Measurements from ENCODE around the gene UNC50.
"Not testable (repeated sequence)": the region's sequence is repeated elsewhere in the genome, so short reads cannot be mapped to it uniquely, and the experiment has no call there.

The UNC50 gene

DNA sequence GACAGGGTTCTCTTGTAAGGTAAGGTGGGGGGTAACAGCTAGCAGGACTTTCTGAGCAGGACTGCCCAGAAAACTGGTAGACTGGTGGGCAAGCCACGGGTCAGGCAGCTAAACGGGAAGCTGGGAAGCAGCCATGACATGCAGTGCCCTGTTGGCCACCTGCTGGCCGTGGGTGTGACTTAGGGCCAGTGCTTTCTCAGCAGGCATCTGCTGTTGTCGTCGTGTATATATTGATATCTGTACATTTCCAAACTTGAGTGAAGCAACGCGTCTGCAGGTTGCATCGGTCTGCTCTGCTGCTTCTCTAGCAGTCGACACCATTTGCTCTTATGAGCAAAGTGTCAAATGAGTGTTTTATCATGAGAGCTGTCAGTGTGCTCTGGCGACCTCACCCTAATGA, 31.1 kb upstream of the UNC50 start:
- no peak for DNase-seq

DNA sequence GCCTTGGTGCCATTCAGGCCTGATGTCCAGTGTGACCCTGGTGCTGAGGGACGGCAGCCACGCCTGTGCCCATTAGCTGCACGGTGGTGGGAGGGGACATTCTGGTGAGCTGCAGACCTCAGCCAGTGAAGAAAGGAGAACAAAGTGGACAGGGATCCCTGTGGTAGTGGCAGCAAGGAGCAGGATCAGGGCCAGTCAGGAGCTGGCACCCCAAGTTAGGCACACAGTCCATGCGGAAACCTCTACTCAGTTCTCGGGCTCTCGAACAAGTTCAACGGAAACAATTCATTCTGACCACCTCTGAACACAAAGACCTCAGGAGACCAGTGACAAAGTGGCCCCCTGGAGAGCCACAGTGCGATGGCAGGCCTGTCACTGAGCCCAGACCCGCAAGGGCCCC, 30.2 kb upstream of the UNC50 start:
- no peak for DNase-seq

DNA sequence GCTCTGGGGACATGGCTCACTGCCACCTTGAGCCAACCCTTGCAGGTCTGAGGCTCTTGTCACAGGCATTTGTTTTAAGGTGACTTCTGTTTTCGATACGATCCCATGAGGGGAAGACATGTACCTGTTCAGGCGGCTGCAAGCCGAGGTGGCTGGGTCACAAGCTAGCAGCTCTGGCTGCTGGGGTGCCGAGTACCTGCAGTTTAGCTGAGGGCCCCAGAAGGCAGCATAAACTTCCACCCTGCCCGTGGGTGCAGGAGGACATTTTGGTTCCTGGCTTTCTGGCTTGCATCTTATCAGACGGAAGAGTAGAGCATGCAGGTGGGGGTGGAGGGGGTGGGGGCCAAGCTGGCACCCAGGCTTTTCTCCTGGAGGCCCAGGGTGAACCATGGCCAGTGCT, 28.5 kb upstream of the UNC50 start:
- DNase-seq: no peak

DNA sequence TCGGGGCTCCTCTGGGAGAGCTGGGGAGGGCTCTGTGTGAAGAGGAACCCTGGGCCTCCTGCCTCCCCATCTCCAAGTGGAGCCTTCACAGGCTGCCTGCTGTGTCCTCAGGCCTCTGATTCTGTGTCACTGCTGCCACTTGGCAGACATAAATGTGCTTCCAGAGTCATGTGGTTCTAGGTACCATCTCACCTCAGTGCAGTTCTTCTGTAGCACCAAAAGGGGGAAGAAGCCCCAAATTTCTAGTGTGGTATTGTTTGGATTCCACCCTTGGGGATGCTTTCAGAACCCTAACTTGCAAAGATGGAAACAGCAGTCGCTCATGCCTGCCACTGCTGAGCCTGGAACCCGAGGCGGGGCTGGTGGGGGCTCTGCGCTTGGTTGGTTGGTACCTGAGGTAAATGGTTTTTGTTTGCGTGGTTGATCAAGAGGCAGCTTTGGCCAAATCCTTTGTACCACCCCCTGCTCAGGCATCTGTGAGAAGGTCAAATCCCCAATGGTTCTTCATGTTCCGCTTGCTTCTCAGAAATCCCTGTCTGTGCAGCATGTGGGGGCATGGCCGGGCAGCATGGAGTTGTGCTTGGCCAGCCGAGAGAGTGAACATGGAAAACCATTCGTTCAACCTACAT, 27.6 kb upstream of the UNC50 start:
- no peak for DNase-seq

- DNase-seq: no peak
Observed at GRCh38 chr2:98582523-98582922, 25.9 kb upstream of the UNC50 start.

GRCh38 chr2:98583276-98583675, 25.1 kb upstream of the UNC50 start:
- DNase-seq: no peak

- DNase-seq: no peak
Observed at GRCh38 chr2:98583816-98584618, 24.4 kb upstream of the UNC50 start.

DNA sequence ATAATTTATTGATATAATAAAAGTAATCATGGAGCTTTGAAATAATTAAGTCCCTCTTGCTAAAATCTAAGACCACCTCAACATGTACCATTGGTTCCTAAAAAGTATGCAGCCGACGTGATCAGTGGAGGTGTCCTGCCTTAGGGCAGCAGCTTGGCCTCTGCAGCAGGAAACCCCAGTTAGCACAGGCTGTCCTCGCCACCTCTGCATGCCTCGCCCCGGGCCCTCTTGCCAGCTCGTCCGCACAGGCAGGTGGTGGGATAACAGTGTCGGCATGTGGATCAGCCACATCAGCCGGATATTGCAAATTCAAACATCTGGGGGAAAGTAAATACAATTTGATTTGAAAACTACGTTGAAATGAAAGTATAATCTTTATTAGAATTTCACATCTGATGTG, 23.0 kb upstream of the UNC50 start:
- no peak for DNase-seq

DNA sequence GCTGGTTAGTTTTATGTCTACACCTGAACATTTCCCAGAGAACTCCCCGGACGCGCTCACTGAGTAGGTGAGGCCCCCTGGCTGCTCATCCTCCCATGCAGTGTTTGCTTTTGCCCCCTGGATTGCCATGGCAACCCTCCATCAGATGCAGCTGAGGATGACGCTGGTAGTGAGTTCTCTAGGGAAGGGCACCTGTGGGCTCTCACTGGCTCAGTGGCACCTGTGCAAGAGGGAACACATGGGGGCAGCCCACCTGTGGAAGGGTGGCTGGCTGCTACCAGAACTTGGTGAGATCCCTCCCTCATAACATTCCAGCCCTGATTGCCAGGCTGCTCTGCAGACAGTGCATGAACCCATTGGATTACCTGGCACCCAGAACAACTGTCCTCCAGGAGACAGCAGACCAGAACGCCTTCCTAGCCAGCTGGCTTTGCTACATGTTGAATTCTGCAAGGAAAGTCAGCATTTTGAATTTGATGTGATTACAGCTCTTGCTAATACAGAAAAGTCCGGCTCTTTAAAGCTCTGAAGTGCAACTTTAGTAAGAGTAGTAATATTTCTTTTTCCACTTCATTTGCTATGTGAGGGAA, 21.7 kb upstream of the UNC50 start:
- no peak for DNase-seq

- no peak for DNase-seq
Observed at GRCh38 chr2:98588880-98589431, 19.4 kb upstream of the UNC50 start.

GRCh38 chr2:98589489-98589888, 18.9 kb upstream of the UNC50 start:
- DNase-seq: no peak

GRCh38 chr2:98592565-98592964, 15.8 kb upstream of the UNC50 start:
- DNase-seq: no peak

GRCh38 chr2:98594665-98595064, 13.7 kb upstream of the UNC50 start:
- not testable (repeated sequence) for DNase-seq

- no peak for DNase-seq
Observed at GRCh38 chr2:98598781-98599428, 9.5 kb upstream of the UNC50 start.

GRCh38 chr2:98601532-98602132, 6.8 kb upstream of the UNC50 start:
- DNase-seq: no peak

- DNase-seq: no peak
Observed at GRCh38 chr2:98604547-98604946, 3.8 kb upstream of the UNC50 start.

DNA sequence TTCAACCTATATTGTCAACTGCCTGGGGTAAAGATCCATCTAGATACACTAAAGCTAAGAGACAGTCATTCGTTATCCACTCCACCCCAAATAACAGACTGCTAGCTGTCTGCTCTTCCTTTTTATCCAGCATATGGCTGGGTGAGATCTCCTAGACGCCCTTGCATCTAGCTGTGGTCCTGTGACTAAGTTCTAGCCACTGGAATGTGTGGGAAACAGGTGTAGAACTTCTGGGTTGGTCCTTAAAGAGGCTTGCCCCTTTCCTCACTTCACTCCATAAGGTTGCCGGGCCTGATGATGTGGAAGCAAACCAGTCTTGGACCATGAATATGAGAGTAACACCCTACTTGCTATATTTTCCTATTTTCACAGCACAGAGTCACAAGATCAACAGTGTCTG, 3.3 kb upstream of the UNC50 start:
- no peak for DNase-seq

DNA sequence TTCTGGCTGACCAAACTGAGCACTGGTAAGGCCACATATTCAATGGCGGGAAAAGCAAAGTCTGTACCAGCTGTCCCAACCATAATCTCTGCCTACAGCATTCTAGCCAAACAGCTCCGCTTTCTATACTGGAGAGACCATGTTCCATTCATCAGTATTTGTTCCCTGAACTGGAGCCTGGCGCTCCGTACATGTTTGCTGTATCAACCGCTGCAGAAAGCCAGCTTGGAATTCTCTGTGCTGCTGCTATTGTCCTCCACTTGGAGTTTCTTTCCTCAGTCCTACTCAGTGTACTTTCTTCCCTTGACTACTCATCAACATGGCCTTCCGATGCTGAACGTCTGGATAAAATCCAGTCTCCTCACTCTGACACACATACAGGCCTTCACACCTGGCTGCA, 2.0 kb upstream of the UNC50 start:
- no peak for DNase-seq

DNA sequence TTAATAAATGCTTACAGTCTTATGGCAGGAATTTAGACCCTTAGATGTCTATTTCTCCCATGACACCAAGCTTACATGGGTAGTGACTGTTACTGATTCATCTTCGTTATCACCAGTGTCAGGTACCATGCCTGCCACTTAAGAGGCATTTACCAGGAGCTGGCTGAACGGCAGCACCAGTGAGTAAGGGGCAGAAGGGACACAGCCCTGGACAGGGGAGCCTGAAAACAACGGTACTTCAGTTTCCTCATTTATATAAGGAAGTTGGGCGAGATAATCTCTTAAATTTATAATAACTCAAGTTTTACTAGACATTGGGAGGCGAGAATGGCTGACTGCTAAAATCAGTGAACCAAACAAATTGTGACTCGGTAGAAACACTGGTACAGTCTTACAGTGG, 1.3 kb upstream of the UNC50 start:
- no peak for DNase-seq

- DNase-seq: no peak
Observed at GRCh38 chr2:98607741-98608115, 661 bp upstream of the UNC50 start.

DNA sequence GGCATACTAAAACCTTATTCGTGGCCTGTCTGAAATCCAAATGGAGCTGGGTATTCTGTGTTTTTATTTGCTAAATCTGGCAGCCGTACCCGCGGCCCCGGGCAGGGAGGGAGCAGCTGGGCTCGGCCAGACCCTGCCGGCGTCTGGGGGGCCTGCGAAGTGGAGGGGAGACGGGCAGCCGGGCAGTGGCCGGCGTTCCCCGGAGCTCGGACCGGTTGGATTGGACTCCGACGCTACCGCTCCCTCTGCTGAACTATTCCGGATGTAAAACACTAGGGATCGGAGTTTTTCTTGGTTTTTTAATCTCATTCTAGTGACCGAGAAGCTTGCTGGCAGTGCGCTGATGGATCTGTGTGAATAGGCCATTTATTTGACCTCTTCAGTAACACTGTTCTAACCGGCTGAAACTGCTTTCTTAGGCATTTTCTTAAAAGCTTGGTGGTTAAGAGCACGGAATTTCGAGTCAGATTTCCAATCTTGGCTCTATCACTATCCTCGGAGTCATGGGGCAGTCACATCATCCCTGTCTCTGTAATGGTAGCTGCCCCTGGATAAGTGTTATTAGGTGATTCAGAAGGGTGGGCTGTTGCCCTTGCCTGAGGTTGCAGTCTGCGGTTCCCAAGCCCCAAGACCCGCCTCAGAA, 694 bp downstream of the UNC50 start:
- no peak for DNase-seq

- DNase-seq: no peak
Observed at GRCh38 chr2:98614024-98614739, 5.8 kb downstream of the UNC50 start.
